GM18508 (cell line): Measurements from ENCODE around the gene SLC4A1AP.
"Not testable (repeated sequence)": the region's sequence is repeated elsewhere in the genome, so short reads cannot be mapped to it uniquely, and the experiment has no call there.

Experiments used
- ATAC-seq: cut with Tn5 transposase; IDR thresholded peaks from one replicate; pipeline ENCODE4 v1.9.1; 2021; ENCODE audit warnings: moderate number of reproducible peaks; ENCODE audit not compliant: insufficient read depth, unreplicated experiment

Gene SLC4A1AP

DNA sequence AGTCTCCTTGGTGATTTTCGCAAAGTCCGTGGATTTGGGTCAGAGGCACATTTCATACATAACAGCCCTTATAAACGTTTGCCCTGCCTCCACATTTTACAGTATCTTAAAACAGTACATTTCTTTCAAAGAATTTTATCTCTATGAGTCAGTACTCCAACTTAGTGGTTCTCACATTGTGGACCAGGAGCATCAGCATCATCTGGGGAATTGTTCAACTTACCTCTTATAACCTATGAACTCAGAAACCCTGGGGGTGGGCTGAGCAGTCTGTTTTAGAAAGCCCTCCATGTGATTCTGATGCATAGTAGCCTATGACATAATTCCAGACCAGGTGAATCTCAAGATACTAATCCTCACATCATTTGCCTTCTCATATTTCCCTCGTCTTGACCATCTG is 12.6 kb upstream of the SLC4A1AP start:
- ATAC-seq: no peak

DNA sequence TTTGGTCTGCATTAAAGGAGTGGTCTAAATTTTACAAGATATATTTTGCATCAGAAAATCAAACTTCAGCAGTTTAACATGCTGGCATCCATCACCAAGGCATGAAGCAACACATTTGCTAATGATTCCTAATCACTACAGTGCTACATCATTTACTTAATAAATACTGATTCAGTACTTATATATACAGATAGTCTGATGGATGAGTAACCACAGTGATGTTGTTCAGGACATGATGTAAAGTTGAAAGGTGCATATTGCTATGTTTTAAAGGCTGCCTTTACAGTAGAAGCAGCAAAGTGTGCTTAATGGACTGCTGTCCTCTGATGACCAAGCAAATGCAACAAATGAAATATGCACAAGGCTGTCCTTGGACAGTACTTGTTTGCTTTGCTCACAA is 11.3 kb upstream of the SLC4A1AP start:
- ATAC-seq: no peak

DNA sequence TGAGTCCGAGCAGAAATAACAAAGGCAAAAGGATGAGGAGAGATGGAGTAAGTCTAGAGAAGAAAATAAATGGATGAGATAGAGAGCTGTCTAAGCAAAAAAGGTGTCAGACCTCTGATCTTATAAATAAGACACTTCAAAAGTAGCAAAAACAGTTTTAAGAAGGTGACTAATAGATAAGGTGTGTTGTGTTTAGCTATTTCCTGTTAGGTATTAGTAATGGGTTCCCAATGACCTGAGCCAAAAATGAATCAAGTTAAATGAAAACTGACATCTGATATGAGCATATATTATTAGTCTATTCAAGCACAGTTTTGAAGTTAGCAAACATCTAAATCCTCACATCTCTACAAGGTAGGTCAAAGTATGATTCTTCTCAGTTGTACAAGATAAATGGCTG is 10.9 kb upstream of the SLC4A1AP start:
- no peak for ATAC-seq

DNA sequence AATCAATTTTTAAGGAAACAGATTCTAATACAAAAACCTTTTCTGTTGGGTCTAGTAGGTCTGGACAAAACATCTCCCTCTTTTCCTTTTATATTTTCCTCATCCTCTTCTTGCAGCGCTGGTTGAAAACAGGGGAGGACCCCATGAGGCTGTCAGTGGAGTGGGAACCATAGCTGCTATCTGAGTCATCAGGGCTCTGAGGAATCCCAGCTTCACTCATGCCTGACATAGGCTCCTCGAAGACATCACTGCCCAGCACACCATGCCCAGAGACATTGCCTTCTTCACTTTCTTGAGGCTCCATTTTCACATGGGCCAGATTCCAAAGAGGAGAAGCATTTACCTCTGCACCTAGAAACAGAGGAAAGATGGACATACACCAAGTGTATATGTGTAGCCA is 10.3 kb upstream of the SLC4A1AP start:
- ATAC-seq: no peak

DNA sequence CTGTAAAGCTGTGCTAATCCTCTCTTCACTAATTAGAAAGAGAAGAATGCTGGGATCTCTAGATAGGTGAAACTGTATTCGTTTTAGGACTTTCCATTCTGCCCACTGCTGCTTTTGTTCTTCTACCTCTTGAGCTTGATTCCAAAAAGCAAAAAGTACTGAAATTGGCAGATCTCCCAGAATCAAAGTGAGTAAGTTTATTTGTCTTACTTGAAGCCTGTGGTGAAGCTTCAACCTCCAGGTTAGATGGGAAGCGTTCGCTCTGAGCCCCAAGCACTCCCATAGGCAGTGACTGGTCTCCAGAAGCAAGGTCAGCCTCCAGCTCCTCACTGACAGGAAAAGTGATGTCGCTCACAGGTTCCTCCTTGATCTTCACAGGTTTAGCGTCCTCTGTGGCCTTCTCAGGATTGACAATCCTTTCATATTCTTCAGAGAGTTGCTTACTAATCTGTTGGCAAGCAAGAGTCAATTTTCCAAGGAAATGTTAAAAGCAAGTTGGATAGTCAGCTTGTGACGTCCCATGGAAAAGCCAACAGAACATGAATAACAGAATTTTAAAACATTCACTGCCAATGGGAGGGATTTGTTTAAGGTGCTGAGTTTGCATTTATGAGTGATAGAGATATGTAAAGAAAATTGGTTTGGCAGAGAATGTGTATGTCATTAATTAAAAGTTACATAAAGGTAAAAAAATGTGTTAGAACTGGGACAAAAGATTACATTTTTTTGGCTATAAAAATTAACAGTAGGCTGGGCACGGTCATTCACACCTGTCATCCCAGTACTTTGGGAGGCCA is 8.3 kb upstream of the SLC4A1AP start:
- no peak for ATAC-seq

DNA sequence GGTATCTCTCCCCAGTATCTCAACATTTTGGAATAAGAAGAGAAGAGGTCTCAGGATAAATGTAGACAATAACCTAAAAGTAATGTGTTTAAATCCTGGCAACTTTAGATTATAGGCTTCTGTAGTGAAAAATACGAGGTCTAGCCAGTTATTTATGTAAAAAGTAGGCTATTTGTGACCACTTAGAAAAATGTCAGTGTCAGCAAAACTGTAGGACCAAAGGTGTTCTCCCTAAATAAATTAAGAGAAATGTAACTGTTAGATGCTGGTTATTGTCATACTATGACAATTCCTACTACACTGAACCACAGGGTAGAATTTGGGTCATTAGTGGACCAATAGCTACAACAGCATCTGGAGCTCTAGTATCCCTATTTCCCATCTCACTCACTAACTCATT is 2.3 kb upstream of the SLC4A1AP start:
- ATAC-seq: no peak

DNA sequence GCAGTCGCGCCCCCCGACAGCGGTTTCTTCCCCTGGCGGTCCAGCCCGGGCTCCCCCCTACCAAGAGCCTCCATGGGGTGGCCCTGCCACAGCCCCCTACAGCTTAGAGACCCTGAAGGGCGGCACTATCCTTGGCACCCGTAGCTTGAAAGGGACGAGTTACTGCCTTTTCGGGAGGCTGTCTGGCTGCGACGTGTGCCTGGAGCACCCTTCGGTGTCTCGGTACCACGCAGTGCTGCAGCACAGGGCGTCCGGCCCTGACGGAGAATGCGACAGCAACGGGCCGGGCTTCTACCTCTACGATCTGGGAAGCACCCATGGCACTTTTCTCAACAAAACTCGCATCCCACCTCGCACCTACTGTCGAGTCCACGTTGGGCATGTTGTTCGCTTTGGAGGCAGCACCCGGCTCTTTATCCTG is 475 bp downstream of the SLC4A1AP start:
- ATAC-seq: no peak

DNA sequence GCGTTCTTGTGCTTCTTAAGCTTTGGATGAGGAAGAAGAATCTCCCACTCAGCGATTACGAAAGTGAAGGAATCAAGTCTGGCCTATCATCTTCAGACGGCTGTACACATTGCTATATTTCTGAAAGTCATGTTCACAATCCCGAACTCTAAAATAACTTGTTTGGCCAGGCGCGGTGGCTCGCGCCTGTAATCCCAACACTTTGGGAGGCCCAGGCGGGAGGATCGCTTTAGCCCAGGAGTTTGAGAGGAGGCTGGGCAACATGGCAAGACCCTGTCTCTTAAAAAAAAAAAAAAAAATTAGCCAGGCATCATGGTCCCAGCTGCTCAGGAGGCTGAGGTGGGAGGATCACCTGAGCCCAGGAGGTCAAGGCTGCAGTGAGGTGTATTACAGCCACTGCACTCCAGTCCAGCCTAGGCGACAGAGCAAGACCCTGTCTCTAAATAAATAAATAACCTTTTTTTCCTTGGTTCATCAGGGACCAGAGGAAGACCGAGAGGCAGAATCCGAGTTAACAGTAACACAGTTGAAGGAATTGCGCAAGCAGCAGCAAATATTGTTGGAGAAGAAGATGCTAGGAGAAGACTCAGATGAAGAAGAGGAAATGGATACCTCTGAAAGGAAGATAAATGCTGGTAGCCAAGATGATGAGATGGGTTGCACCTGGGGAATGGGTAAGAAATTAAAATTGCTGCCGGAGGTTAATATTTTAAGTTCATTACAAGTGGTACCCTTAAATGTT is 1.1 kb downstream of the SLC4A1AP start:
- ATAC-seq: no peak

DNA sequence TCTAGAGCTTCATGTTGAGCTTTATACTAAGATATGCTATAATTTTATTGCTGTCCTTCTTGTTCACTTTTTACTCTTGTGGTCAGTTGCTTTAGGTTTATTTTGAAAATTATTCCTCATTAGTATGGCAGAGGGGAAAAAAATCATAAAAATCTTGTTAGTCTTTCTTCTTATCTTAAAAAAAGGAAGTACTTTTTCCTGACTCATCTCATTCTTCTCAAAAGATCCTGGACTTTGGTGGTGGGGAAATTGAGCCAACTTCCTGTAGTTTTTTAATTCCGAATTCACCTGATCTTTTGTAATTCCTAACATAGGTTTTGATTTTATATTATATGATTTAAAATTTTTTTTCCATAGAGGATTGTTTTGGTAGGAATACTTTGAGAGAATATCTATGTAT is 3.8 kb downstream of the SLC4A1AP start:
- no peak for ATAC-seq

DNA sequence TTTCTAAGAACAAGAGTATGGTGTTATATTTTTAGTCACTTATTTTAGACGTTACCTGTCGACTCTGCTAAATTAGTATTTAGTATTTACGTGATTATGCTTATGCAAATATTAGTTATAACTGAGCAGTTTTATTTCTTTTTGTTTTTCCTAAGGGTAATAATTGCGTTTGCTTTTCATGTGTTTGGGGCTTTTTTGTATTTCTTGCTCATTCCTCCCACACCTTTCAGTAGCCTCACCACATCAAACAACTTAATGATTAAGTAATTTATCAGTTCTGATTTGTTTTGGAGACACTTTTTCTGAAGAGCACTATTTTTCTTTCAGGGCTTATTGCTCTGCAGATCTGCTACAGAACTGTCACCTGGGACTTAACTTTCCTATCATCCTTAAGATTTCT is 7.5 kb downstream of the SLC4A1AP start:
- ATAC-seq: no peak

DNA sequence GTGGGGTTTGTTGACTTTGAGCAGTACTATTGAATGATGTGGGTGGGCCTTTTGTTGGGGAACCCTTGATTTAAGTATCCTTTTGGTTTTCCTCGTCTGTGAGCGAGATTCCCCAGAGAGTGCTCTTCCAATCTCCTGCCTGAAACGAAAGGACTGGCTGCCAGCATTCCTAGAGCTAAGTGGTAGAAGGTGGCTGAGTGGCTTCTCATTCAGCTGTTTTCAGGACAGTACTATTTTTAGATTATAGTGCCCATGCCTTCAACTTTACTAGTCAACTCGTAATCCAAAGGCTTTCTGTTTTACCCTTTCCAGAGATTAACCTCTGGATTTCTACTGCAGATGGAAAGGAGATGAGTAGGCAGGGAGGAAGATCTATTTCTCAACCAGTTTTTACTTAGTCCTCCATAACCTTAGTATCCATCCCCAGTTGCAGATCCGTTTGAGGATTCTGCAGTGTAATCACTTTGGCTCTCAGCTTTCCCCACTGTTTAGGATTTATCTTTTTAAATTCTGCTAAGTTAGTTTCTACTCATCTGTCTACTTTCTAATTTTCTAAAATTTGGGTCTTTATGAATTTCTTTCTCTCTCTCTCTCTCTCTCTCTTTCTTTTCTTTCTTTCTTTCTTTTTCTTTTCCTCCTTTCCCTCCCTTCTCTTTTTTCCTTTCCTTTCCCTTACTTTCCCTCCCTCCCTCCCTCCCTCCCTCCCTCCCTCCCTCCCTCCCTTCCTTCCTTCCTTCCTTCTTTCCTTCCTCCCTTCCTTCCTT is 9.2 kb downstream of the SLC4A1AP start:
- ATAC-seq: no peak

DNA sequence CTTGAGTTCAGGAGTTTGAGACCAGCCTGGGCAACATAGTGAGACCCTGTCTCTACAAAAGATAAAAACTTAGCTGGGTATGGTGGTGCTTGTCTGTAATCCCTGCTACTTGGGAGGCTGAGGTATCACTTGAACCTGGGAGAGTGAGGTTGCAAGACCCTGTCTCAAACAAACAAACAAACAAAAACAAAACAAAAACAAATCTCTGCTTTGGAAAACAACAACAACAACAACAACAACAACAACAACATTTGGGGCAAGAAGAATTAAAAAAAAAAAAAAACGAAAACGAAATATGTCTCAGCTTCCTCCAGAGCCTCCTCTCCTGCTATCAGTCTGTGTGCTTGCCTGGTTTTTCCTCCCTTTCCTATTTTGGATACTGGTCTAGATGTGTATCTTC is 16.9 kb downstream of the SLC4A1AP start:
- ATAC-seq: no peak

DNA sequence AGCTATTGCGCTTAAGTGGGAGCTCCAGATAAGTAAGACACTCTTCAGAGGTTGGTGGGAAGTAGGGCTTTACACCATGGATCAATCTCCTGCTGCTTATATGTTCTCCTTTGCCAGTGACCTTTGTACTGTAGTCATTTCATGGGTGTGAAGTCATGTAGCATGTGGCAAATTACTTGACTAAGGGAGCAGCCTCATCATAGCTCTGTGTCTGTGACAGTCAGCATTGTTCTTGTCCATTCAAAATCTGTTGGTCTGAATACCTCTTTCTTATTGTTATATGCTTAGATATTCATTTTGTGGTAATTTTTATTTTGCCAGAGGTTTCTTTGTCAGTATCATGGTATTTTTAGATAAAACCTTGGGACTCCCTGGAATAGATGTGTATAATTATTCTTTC is 18.2 kb downstream of the SLC4A1AP start:
- no peak for ATAC-seq

DNA sequence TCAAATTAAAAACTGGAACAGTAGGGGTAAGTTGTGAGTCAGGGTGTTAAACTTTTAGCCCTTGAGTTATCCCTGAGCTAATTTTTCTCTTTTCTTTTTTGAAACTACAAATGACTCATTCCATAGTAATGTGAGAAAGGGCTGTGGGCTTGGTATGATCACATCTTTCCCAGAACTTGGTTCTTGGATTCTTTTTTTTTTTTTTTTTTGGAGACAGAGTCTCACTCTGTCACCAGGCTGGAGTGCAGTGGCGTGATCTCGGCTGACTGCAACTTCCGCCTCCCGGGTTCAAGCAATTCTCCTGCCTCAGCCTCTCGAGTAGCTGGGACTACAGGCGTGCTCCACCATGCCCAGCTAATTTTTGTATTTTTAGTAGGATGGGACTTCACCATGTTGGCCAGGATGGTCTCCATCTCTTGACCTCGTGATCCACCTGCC is 18.7 kb downstream of the SLC4A1AP start:
- ATAC-seq: not testable (repeated sequence)

DNA sequence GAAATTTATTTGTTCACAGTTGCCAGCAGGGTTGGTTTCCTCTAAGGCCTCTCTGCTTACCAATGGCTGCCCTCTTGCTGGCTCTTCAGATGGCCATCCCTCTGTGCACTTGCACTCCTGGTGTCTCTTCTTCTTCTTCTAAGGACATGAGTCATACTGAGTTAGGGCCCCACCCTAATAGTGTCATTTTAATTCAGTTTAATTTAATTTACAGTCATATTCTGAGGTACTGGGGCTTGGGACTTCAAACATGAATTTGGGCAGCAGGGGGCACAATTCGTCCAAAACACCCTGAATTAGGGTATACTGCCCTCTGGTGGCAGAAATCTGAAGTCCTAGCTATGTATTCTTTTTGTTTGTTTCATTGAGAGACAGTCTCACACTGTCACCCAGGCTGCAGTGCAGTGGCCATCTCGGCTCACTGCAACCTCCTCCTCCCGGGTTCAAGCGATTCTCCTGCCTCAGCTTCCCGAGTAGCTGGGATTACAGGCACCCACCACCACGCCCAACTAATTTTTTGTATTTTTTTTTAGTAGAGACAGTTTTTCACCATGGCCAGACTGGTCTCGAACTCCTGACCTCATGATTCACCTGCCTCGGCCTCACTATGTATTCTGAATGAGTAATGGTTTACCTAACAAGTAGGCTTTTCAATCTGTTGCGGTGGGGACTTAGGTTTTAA is 19.8 kb downstream of the SLC4A1AP start:
- no peak for ATAC-seq

DNA sequence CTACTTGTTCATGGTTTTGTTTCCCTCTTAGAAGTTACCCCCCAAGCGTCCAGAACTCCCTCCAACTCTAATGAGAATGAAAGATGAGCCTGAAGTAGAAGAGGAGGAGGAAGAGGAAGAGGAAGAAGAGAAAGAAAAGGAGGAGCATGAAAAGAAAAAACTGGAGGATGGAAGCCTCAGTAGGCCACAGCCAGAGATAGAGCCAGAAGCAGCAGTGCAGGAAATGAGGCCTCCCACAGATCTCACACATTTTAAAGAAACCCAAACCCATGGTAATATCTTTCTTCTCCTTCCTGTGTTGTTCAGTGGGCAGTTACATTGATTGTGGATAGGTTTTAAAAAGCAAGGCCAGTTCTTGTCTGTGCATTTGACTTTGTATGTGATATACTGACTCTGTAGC is 21.3 kb downstream of the SLC4A1AP start:
- not testable (repeated sequence) for ATAC-seq

DNA sequence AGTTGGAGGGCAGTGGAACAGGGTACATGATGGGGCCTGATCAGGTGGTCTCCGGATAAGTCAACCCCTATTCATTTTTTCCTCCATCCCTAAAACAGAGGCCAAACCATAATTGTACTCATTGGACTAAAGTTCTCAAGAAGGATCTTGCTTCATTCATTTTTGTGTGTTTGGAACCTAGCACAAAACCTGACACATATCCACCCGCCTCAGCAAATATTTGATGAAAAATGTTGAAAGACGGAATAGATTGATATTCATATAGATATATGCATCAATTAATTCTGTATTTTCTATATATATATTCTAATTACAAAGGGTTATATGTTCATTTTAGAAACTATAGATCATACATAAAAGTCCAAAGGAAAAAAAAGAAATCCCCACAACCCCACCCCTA is 21.9 kb downstream of the SLC4A1AP start:
- no peak for ATAC-seq

DNA sequence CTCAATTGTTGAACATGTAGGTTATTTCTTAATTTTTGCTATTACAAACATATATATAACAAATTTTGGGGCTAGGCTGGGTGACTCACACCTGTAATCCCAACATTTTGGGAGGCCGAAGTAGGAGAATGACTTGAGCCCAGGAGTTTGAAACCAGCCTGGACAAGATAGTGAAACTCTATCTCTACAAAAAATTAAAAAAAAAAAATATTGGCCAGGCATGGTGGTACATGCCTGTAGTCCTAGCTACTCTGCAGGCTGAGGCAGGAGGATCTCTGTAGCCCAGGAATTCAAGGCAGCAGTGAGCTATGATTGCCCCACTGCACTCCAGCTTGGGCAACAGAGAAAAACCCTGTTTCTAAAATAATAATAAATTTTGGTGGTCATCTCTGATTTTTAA is 23.5 kb downstream of the SLC4A1AP start:
- no peak for ATAC-seq

DNA sequence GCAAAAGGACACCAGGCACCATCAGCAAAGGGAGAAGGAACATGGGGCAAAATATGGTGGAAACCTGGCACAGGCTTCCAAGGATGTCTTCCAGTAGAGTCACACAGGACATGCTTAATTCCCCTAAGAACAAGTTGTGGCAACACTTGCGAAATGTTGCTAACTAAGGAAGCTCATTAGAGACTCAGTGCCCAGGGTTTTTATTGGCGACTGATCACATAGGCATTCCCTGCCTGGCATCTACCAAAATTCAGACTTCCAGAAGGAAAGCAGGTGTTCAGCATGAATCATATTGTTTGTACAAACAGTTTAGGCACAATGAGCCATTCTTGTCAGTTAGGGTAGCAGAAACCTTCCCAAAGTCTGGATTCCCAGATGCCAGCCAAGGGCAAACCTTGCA is 25.7 kb downstream of the SLC4A1AP start:
- ATAC-seq: no peak

DNA sequence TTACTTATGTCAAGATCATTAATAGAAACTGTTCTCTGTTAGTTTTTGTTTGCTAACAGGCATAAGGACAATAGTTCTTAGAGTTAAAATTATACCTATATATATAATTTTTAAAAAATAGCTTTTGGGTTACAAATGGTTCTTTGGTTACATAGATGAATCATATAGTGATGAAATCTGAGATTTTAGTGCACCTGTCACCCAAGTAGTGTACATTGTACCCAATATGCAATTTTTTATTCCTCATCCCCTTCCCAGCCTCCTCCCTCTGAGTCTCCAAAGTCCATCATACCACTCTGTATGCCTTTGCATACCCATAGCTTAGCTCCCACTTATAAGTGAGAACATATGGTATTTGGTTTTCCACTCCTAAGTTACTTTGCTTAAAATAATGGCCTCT is 26.4 kb downstream of the SLC4A1AP start:
- ATAC-seq: no peak

DNA sequence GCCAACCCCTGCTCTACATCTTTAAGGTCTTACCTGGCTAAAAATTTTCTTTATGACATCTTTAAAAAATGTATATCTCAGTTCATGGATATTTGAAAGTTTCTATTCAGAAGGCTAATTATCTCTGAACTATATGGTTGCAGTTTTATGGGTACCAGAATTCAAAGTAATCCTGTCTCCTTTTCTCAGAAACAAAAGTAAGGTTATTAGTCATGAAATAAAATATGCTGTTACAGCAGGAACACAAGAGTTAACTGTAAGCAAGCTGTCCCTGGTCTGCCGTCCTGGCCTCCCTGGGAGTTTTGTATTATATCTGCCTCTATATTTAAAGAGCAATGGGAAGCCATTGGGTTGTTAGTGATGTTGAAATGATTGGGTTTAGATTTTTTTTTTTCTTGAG is 34.0 kb downstream of the SLC4A1AP start:
- no peak for ATAC-seq
